Urinary bladder (tissue), 4 donors: ENCODE measurements around the gene RASSF6. TPM values are rescaled to one million over a fixed set of nuclear protein-coding genes. Genes with fewer than 3 reads are reported as not detected.
"Not testable (repeated sequence)": the region's sequence is repeated elsewhere in the genome, so short reads cannot be mapped to it uniquely, and the experiment has no call there.

Experiments
- DNase-seq: peaks from one replicate; pipeline ENCODE4 v3.0.0-alpha.2; 2015; ENCODE audit errors: extremely low spot score
- H3K27ac ChIP-seq: one replicate; pipeline ENCODE4 v1.5.1; 2013; ENCODE audit warnings: low read depth, mild to moderate bottlenecking, moderate library complexity
- H3K36me3 ChIP-seq: one replicate; pipeline ENCODE4 v1.6.1; 2013; ENCODE audit warnings: mild to moderate bottlenecking, moderate library complexity; ENCODE audit not compliant: insufficient read depth
- H3K4me1 ChIP-seq: one replicate; pipeline ENCODE4 v1.6.1; 2013; ENCODE audit warnings: mild to moderate bottlenecking, moderate library complexity; ENCODE audit not compliant: insufficient read depth
- H3K4me3 ChIP-seq: one replicate; pipeline ENCODE4 v1.5.1; 2013; ENCODE audit warnings: low read depth, low read length
- WGBS: extraction: QIAGEN DNeasy Blood & Tissue Kit; methylation state at CpG from one replicate; pipeline ENCODE4 v1.1.7; 2013; 5-methylcytosine and 5-hydroxymethylcytosine counted together
- polyA plus RNA-seq: library from polyadenylated mRNA; stranded (reverse); fragments of 200-250 nt; gene quantifications from one replicate; pipeline ENCODE4 v1.2.3, GENCODE V29; 2013
- total RNA-seq: library from RNA; depleted of rRNA; stranded (reverse); fragments of >200 nt; gene quantifications from one replicate; pipeline ENCODE4 v1.2.3, GENCODE V29; 2014
- donor health status: healthy with polysubstance abuse.
- donor health status: healthy.

RASSF6 gene
- total and polyA plus RNA-seq, 2 donors, result 2.7 to 14.8 TPM

DNA sequence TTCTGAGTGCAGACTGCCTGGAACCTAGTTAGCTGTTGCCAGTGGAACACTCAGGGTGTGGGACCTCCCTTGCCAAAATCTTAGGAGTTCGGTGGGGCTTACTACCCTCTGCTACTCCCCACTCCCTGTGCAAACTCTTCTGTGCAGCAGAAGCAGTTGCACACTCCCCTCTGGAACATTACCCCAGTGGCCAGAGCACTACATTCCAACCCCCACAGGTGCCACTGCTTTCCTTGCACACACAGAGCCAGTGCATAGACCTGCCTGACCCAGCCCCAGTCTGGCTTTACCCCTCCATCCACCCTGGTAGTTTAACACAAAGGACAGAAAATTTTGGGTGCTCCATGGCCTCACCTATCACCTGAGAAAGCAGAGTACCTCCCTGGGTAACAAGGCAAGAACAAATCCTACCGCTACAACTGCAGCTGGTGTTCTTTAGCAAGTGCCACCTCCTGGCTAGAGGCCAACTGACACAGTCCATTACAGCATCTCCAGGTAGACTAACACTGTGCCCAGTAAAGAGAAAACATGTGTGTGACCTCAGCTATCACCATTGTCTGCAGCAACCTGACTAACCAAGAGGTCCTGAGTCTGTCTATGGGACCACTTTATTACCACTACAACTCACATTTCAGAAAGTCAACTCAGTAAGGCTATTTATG lies 11.5 kb upstream of the RASSF6 start:
- no peaks in the 10 kb centered on the region for H3K36me3 ChIP-seq
- no peaks in the 10 kb centered on the region for H3K4me1 ChIP-seq
- 91% methylated on average over 2 of the region's 2 CpGs for WGBS
- H3K27ac ChIP-seq, result no peak overlapping the region
- no peak for DNase-seq
- H3K4me3 ChIP-seq, result no peak overlapping the region

- H3K36me3 ChIP-seq, H3K4me1 ChIP-seq, H3K4me3 ChIP-seq, DNase-seq, H3K27ac ChIP-seq: not testable (repeated sequence)
- WGBS, result 76% methylated on average over 1 of the region's 1 CpG
These were observed 8.6 kb upstream of the RASSF6 start for GRCh38 chr4:73628834-73629233.

GRCh38 chr4:73621357-73621756 lies 1.1 kb upstream of the RASSF6 start:
- WGBS, result 85% methylated on average over 5 of the region's 5 CpGs
- H3K36me3 ChIP-seq, result no peaks in the 10 kb centered on the region
- no peak overlapping the region for H3K4me3 ChIP-seq
- no peaks in the 10 kb centered on the region for H3K4me1 ChIP-seq
- H3K27ac ChIP-seq, result no peak overlapping the region
- no peak for DNase-seq

DNA sequence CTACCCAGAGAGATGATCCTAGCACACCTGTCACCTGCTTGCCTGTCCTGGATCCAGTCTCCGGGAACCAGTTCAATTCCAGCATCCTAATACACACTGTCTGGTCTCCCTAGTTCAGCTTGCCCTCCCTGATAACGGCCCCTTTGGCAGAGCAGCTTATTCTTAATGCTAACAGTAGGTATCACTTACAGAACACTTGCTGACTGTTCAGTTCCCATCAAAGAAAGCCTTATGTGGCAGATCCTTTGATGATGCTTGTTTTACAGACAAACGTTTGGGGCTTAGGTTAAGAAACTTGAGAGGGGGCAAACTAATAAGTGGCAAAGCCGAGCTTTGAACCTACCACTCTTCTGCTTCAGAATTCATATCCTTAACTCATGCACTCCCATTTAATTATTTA lies 890 bp downstream of the RASSF6 start:
- Histone ChIP-seq H3K4me3 (peak overlapping the region; percentile 0), H3K27ac (no peak overlapping the region), H3K4me1 (no peaks in the 10 kb centered on the region), H3K36me3 (no peaks in the 10 kb centered on the region)
- 40% methylated on average over 4 of the region's 4 CpGs for WGBS
- DNase-seq, result no peak

- DNase-seq, result no peak
- no peak overlapping the region for H3K4me3 ChIP-seq
- H3K27ac ChIP-seq, result peak overlapping the region; percentile 10
- no peaks in the 10 kb centered on the region for H3K4me1 ChIP-seq
- WGBS, result 67% methylated on average over 6 of the region's 6 CpGs
- no peaks in the 10 kb centered on the region for H3K36me3 ChIP-seq
These were observed 3.0 kb downstream of the RASSF6 start for GRCh38 chr4:73617256-73617655.

DNA sequence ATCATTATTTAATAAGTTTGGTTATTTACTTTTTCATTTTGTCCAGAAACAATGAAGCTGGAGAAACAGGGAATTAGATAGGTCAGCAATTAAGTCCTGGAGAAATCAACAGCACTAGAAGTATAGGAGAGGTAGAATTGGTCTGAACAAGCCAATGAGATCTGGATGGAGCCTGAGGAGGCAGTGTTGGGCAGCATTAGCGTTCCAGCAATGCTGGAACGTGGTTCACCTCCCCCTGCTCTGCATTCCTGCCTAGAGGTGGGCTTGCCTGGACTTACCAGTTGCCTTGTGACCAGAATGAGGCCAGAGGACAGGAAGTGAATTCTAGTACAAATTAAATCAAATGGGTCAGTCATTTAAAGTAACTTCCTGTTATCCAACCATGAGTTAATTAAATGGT lies 4.6 kb downstream of the RASSF6 start:
- WGBS, result 19% methylated on average over 2 of the region's 2 CpGs

DNA sequence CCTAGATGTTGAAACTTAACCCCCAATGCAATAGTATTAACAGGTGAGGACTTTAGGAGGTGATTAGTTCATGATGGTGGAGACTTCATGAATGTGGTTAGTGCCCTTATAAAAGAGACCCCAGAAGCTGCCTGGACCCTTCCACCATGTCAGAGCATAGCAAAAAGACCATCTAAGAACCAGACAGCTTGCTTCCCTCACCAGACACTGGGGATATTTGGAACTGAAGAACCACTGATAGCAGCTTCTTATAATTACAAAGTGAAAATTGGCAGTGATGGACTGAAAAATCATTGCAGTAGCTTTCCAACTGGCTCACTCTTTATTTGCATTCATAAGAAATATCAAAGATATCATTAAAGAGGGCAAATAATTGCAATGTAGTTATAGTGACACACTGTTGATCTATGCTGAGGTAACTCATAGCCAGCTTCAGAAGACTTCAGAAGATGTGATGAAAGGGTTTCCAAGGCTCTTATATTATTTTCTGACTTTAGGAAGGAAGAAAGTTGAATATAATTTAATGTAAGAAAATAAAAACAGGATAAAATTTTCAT lies 5.8 kb downstream of the RASSF6 start:
- H3K4me3 ChIP-seq, result no peak overlapping the region
- H3K27ac ChIP-seq, result no peak overlapping the region
- H3K4me1 ChIP-seq, result no peaks in the 10 kb centered on the region
- no peaks in the 10 kb centered on the region for H3K36me3 ChIP-seq
- DNase-seq, result no peak

More for the DNA sequence above, 4.6 kb downstream of the RASSF6 start:
- H3K4me3 ChIP-seq, result no peak overlapping the region
- DNase-seq, result no peak
- H3K27ac ChIP-seq, result peak overlapping the region; percentile 38
- H3K36me3 ChIP-seq, result no peaks in the 10 kb centered on the region
- H3K4me1 ChIP-seq, result no peaks in the 10 kb centered on the region

DNA sequence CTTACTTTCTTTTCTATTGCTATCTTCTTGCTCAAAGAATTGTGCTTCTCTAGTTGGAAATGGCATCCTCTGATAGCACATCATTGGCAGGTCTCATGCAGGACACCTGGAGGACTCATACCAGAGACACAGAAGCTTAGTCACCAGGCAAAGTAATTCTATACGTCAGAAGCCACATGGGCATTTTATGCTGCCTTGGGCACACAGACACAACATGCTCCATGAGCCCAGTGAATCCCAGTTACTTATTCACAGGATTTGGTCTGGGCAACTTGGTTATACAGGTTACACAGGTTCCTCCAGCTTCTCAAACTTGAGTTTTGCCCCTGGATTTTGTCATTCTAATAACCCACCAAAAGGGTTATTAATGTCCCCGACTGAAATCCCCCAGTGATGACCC lies 7.1 kb downstream of the RASSF6 start:
- 86% methylated on average over 2 of the region's 2 CpGs for WGBS
- Histone ChIP-seq H3K36me3 (no peaks in the 10 kb centered on the region), H3K4me3 (no peak overlapping the region), H3K27ac (peak overlapping the region; percentile 32), H3K4me1 (no peaks in the 10 kb centered on the region)
- no peak for DNase-seq

DNA sequence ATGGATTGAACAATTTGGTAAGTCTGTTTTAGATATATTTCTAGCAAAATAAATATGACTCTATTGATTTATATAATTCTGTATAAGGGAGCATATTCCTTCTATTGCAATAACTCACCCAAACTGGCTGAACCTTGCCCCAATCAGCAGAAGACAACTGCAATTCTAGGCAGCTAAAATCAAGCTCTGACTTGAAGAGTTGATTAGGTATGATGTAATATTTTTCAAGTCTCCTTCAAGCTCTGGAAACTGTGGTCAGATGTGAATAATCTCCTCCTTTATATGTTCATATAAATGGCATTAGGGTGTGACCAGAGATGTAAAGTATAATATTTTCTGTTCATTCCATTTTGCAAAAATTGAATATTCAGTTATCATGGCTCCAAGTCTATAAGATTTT lies 8.2 kb downstream of the RASSF6 start:
- Histone ChIP-seq H3K36me3 (no peaks in the 10 kb centered on the region), H3K4me1 (no peaks in the 10 kb centered on the region), H3K4me3 (no peak overlapping the region), H3K27ac (no peak overlapping the region)
- DNase-seq, result no peak

GRCh38 chr4:73609706-73610105 lies 10.5 kb downstream of the RASSF6 start:
- no peak for DNase-seq
- Histone ChIP-seq H3K36me3 (no peaks in the 10 kb centered on the region), H3K4me1 (no peaks in the 10 kb centered on the region), H3K27ac (no peak overlapping the region), H3K4me3 (no peak overlapping the region)
- WGBS, result 84% methylated on average over 1 of the region's 1 CpG

GRCh38 chr4:73608689-73609594 lies 11.3 kb downstream of the RASSF6 start:
- DNase-seq, result no peak
- no peak overlapping the region for H3K27ac ChIP-seq

DNA sequence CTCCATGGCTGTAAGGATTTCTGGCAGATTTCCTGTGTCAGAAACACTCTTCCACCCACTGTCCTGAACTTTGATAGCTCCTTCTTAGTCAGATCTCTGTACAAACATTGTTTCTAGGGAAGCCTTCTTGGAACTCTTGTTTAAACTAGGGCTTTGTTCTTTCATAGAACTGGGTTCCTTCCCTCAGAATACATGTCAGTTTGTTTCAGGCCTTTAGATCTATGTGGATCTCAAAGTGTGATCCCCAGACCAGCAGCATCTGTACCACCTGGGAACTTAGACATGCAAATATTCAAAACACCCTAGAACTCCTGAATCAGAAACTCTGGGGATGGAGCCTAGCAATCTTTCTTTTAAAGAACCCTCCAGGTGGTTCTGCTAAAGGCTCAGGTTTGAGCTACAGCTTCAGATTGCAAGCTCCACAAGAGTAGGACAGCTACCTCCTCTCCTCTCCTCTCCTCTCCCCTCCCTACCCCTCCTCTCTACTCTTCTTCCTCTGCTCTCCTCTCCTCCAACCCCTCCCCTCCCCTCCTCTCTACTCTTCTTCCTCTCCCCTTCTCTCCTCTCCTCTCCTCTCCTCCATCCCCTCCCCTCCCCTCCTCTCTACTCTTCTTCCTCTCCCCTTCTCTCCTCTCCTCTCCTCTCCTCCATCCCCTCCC lies 12.7 kb downstream of the RASSF6 start:
- H3K4me1 ChIP-seq, result no peaks in the 10 kb centered on the region
- H3K27ac ChIP-seq, result peak overlapping the region; percentile 14
- no peak overlapping the region for H3K4me3 ChIP-seq
- no peak for DNase-seq
- no peaks in the 10 kb centered on the region for H3K36me3 ChIP-seq

More at GRCh38 chr4:73608689-73609594, 11.3 kb downstream of the RASSF6 start:
- no peaks in the 10 kb centered on the region for H3K36me3 ChIP-seq
- H3K4me1 ChIP-seq, result no peaks in the 10 kb centered on the region
- 41% methylated on average over 3 of the region's 3 CpGs for WGBS
- no peak overlapping the region for H3K4me3 ChIP-seq

GRCh38 chr4:73606465-73606974 lies 13.7 kb downstream of the RASSF6 start:
- DNase-seq, result no peak

More at GRCh38 chr4:73606465-73606974, 13.7 kb downstream of the RASSF6 start:
- Histone ChIP-seq H3K27ac (peak overlapping the region; percentile 71), H3K36me3 (no peaks in the 10 kb centered on the region), H3K4me1 (no peaks in the 10 kb centered on the region), H3K4me3 (no peak overlapping the region)
- WGBS, result 80% methylated on average over 4 of the region's 4 CpGs
